ENCODE measurements around the gene NDUFB2.

DNA sequence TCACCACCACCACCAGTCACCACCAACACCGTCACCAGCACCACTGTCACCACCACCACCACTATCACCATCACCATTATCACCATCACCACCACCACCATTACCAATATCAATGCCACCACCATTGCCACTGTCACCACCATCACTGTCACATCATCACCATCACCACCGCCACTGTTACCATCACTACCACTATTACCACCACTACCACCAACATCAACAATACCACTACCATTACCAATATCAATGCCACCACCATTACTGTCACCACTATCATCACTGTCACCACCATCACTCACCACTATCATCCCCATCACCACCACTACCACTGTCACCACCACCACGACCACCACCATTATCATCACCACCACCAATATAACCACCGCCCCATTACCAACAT, 41.8 kb upstream of the NDUFB2 start:
- TF ChIP-seq POLR2A (IDR thresholded peaks at IDR 0.05) = no peak
- TF ChIP-seq, protein P1, sequence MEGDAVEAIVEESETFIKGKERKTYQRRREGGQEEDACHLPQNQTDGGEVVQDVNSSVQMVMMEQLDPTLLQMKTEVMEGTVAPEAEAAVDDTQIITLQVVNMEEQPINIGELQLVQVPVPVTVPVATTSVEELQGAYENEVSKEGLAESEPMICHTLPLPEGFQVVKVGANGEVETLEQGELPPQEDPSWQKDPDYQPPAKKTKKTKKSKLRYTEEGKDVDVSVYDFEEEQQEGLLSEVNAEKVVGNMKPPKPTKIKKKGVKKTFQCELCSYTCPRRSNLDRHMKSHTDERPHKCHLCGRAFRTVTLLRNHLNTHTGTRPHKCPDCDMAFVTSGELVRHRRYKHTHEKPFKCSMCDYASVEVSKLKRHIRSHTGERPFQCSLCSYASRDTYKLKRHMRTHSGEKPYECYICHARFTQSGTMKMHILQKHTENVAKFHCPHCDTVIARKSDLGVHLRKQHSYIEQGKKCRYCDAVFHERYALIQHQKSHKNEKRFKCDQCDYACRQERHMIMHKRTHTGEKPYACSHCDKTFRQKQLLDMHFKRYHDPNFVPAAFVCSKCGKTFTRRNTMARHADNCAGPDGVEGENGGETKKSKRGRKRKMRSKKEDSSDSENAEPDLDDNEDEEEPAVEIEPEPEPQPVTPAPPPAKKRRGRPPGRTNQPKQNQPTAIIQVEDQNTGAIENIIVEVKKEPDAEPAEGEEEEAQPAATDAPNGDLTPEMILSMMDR (IDR thresholded peaks at IDR 0.05) = no peak

Data from Peyer's patch (tissue), 4 donors.